SH-SY5Y (cell line): Measurements from ENCODE around the gene SF3B2.

ENCODE experiments used
- GATA2 ChIP-seq: IDR thresholded peaks from 2 replicates; pipeline ENCODE4 v1.6.1; 2011; ENCODE audit warnings: mild to moderate bottlenecking, low read depth, low read length
- GATA3 ChIP-seq: IDR thresholded peaks from 2 replicates; pipeline ENCODE4 v1.6.1; 2011; ENCODE audit warnings: low read depth, mild to moderate bottlenecking, low read length, moderate library complexity

DNA sequence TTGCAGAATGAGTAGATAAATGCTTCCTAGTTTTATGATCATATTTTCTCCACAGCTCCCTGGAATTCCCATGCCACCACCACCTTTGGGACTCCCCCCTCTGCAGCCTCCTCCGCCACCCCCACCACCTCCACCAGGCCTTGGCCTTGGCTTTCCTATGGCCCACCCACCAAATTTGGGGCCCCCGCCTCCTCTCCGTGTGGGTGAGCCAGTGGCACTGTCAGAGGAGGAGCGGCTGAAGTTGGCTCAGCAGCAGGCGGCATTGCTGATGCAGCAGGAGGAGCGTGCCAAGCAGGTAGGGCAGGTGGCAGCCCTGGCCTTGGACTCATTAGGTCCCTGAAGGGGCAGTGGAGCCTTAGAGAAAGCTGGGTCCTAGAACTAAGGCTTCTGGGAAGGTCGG lies 2.9 kb downstream of the SF3B2 start:
- no peak for TF ChIP-seq GATA2
- no peak for TF ChIP-seq GATA3
